Colonic mucosa (tissue), 4 donors: ENCODE data around the gene MORF4L2. TPM values are rescaled to one million over a fixed set of nuclear protein-coding genes. Genes with fewer than 3 reads are reported as not detected.

ENCODE experiments used
- DNase-seq: peaks from one replicate; pipeline ENCODE4 v3.0.0-alpha.2; 2020
- H3K27ac ChIP-seq: fragments of 200-600 bp; one replicate; pipeline ENCODE4 v1.8.0; 2021
- H3K27me3 ChIP-seq: fragments of 200-600 bp; one replicate; pipeline ENCODE4 v1.8.0; 2021
- H3K36me3 ChIP-seq: fragments of 200-600 bp; one replicate; pipeline ENCODE4 v1.8.0; 2021
- H3K4me1 ChIP-seq: fragments of 200-600 bp; one replicate; pipeline ENCODE4 v1.8.0; 2021; ENCODE audit warnings: mild to moderate bottlenecking
- H3K4me3 ChIP-seq: fragments of 200-600 bp; one replicate; pipeline ENCODE4 v1.8.0; 2021
- H3K9ac ChIP-seq, 2 donors: one replicate each; pipeline ENCODE4 v1.7.0; 2013; ENCODE audit warnings: control low read depth in 2 of 2, low read depth in 2 of 2, low read length in 2 of 2
- H3K9me3 ChIP-seq: fragments of 200-600 bp; one replicate; pipeline ENCODE4 v1.8.0; 2021
- intact Hi-C: fragments of 100-400 bp; cut with DNase I; formaldehyde crosslinking; loops from one replicate; pipeline ENCODE4 v1.14.1; 2022
- total RNA-seq, 2 donors: library from RNA; stranded (reverse); fragmentation: NEBNext Ultra II Directional in 1 of 2; extraction: Animal tissue kit (Norgen Biotek cat#: 25700) in 1 of 2; gene quantifications; one replicate each; pipeline ENCODE4 v1.2.1, GENCODE V29; 2021
- TF ChIP-seq, protein P1 (sequence below): fragments of 200-600 bp; IDR thresholded peaks from one replicate; pipeline ENCODE4 v1.8.0; 2022; ENCODE audit warnings: antibody characterized with exemption, mild to moderate bottlenecking
- donor health status: healthy.
- donor health status: DM: no; HTN: no; CAD: no.
- donor health status: DM: no; HTN: no; CAD: no.

MORF4L2 gene
- total RNA-seq, 2 donors from 2014 or later: 198 to 266 TPM

DNA sequence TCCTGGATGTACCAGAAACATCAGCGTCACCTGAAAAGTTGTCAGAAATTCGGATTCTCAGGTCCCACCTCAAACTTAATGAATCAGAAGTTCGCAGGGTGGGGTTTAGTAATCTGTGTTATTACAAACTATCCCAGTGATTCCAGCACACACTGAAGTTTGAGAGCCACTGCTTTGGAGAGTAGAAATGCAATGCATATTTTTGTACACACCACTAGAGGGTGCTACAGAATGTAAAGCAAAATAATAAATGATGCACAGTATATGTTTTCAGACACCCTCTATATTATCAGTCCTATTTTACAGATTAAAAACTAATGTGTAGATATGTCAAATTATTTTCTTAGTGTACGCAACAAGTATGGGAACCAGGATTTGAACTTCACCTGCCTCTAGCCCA, 2.4 kb upstream of the MORF4L2 start:
- Histone ChIP-seq H3K4me3 (no peak overlapping the region), H3K36me3 (no peaks in the 10 kb centered on the region), H3K9me3 (no peaks in the 10 kb centered on the region), H3K27ac (no peak overlapping the region), H3K9ac (no peak overlapping the region), H3K27me3 (no peaks in the 10 kb centered on the region), H3K4me1 (no peaks in the 10 kb centered on the region)
- TF ChIP-seq, protein P1, sequence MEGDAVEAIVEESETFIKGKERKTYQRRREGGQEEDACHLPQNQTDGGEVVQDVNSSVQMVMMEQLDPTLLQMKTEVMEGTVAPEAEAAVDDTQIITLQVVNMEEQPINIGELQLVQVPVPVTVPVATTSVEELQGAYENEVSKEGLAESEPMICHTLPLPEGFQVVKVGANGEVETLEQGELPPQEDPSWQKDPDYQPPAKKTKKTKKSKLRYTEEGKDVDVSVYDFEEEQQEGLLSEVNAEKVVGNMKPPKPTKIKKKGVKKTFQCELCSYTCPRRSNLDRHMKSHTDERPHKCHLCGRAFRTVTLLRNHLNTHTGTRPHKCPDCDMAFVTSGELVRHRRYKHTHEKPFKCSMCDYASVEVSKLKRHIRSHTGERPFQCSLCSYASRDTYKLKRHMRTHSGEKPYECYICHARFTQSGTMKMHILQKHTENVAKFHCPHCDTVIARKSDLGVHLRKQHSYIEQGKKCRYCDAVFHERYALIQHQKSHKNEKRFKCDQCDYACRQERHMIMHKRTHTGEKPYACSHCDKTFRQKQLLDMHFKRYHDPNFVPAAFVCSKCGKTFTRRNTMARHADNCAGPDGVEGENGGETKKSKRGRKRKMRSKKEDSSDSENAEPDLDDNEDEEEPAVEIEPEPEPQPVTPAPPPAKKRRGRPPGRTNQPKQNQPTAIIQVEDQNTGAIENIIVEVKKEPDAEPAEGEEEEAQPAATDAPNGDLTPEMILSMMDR: peak; percentile 57
- no peak for DNase-seq
- intact Hi-C loops: loop anchor here (5.0 kb wide), 1 partner anchor 128 kb away; no protein-coding TSS in a partner anchor

DNA sequence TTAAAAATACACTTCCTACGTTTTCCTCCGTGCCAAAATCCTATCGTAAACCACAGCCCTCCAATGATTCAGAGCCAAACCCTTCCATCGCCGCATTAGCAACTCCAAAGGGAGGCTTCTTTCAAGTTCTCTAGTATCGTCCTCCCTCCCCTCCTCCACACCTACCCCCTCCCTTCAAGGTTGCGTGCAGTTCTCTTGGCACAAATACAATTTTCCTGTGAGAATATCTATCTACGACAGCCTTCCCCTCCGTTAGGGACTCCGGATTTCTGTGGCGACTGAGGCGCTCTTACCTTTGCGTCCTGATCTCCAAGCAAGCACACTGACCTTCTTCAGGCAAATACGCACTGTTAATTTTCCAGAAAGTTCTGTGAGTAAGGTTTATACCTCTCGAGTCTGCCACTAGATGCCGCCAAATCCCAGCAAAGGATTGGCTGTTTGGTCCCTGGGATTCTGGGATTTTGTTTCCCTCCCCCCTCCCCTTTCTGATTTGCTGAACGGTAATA, 1.2 kb upstream of the MORF4L2 start:
- H3K27ac ChIP-seq: peak overlapping the region; percentile 85
- H3K9me3 ChIP-seq: no peaks in the 10 kb centered on the region
- DNase-seq: peak; percentile 72
- no peaks in the 10 kb centered on the region for H3K27me3 ChIP-seq
- intact Hi-C loops: loop anchor here (5.0 kb wide), 1 partner anchor 130 kb away; no protein-coding TSS in a partner anchor
- peak overlapping the region; percentile 33 for H3K4me3 ChIP-seq
- H3K9ac ChIP-seq: peak overlapping the region; percentile 61 to 76
- TF ChIP-seq, protein P1: peak; percentile 36
- H3K4me1 ChIP-seq: no peaks in the 10 kb centered on the region
- H3K36me3 ChIP-seq: no peaks in the 10 kb centered on the region

DNA sequence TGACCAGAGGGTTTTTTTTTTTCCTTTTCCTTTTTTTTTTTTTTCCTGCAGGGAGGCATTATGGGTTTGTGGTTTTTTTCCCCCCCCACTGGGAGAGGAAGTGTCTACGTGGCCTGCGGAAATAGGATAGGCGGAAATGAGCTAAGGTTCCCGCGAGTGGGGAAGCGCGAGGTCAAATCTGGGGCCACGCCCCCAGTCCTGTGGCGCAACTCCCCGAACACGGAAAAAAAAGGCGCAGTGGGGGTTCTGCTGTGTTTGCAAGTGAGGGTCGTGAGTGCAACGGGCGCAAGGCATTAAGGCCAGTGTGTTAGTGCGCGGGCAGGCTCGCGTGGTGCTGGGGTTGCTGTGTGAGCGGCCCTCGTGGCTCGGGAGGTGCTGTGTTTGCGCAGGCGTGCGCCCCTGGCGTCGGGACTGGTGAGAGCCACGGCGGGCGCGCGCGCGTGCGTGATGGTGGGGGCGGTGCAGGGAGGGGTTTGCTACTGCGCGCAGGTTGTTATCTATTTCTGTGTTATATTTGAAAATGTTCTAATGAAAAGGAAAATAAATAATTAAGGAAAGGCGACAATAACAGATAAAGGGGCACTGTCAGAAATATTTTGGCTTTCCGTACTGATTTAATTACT, 685 bp upstream of the MORF4L2 start:
- H3K4me1 ChIP-seq: no peaks in the 10 kb centered on the region
- DNase-seq: peak; percentile 88
- H3K9me3 ChIP-seq: no peaks in the 10 kb centered on the region
- H3K4me3 ChIP-seq: peak overlapping the region; percentile 33
- peak overlapping the region; percentile 85 for H3K27ac ChIP-seq
- H3K27me3 ChIP-seq: no peaks in the 10 kb centered on the region
- intact Hi-C loops: loop anchor here (5.0 kb wide), 1 partner anchor 130 kb away; no protein-coding TSS in a partner anchor
- TF ChIP-seq, protein P1: peak; percentile 32
- no peaks in the 10 kb centered on the region for H3K36me3 ChIP-seq
- H3K9ac ChIP-seq: peak overlapping the region; percentile 61 to 76

DNA sequence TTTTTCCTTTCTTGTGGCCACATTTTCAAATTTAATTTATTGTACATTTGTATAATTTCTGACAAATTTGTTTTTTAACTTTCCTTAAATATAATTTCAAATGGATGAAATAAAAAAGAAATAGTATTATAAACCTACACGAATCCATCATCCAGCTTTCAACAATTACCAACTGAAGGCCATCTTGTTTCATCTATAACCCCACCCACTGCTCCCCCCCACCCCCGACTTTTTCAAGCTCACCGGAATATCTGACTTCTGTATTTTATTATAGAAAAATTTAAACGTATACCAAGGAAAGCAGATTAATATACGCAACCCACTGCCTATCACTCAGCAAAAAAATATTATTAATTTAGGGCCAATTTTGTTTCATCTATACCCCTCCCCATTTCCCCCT, 1.1 kb downstream of the MORF4L2 start:
- peak overlapping the region; percentile 42 for H3K4me3 ChIP-seq
- H3K36me3 ChIP-seq: no peaks in the 10 kb centered on the region
- no peaks in the 10 kb centered on the region for H3K4me1 ChIP-seq
- TF ChIP-seq, protein P1: no peak
- no peak for DNase-seq
- H3K9me3 ChIP-seq: no peaks in the 10 kb centered on the region
- intact Hi-C loops: loop anchor here (5.0 kb wide), 1 partner anchor 132 kb away; no protein-coding TSS in a partner anchor
- H3K9ac ChIP-seq: peak overlapping the region in 1 of 2 donors; percentile 81
- no peaks in the 10 kb centered on the region for H3K27me3 ChIP-seq
- H3K27ac ChIP-seq: peak overlapping the region; percentile 85

DNA sequence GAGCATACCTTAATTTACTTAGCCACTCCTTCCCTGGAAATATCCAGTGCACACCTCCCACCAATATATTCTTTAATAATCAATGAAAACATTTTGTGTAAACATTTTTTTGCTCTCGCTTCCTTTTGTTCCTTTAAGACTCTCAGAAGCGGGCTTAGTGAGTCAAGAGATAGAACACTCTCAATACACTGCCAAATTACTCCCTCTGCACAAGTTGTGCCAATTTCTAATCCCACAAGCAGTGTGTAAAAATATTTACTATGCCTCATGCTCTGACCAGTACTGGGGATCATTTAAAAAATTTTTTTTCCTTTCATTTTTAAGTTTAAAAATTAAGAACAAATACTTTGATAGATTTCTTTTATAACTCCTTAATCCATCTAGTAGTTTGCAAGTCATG, 5.1 kb downstream of the MORF4L2 start:
- no peaks in the 10 kb centered on the region for H3K9me3 ChIP-seq
- H3K36me3 ChIP-seq: peaks cover 2% of the 10 kb centered on the region
- H3K4me3 ChIP-seq: no peak overlapping the region
- no peaks in the 10 kb centered on the region for H3K27me3 ChIP-seq
- TF ChIP-seq, protein P1: no peak
- no peak for DNase-seq
- no peaks in the 10 kb centered on the region for H3K4me1 ChIP-seq
- no peak overlapping the region for H3K27ac ChIP-seq
- H3K9ac ChIP-seq: no peak overlapping the region
- intact Hi-C loops: no loop called here
